Lower lobe of right lung (tissue), 2 donors: ENCODE results near the gene GLUD1. TPM values are rescaled to one million over a fixed set of nuclear protein-coding genes. Genes with fewer than 3 reads are reported as not detected.
"Not testable (repeated sequence)": the region's sequence is repeated elsewhere in the genome, so short reads cannot be mapped to it uniquely, and the experiment has no call there.

Experiments
- ATAC-seq, 2 donors: fragments of 200-7000 bp; cut with Tn5 transposase; one replicate each; pipeline ENCODE4 v1.9.1; 2020 to 2022; ENCODE audit warnings: mild to moderate bottlenecking in 2 of 2, moderate library complexity in 2 of 2
- DNase-seq: peaks from one replicate; pipeline ENCODE4 v3.0.0-alpha.2; 2020
- H3K27ac ChIP-seq: fragments of 200-600 bp; one replicate; pipeline ENCODE4 v1.8.0; 2022
- H3K27me3 ChIP-seq: fragments of 200-600 bp; one replicate; pipeline ENCODE4 v1.8.0; 2022; ENCODE audit warnings: low read depth
- H3K36me3 ChIP-seq: fragments of 200-600 bp; one replicate; pipeline ENCODE4 v1.8.0; 2022; ENCODE audit warnings: mild to moderate bottlenecking
- H3K4me1 ChIP-seq: fragments of 200-600 bp; one replicate; pipeline ENCODE4 v1.8.0; 2022
- H3K4me3 ChIP-seq: fragments of 200-600 bp; one replicate; pipeline ENCODE4 v1.8.0; 2022; ENCODE audit warnings: mild to moderate bottlenecking
- H3K9me3 ChIP-seq: fragments of 200-600 bp; one replicate; pipeline ENCODE4 v1.8.0; 2022
- CTCF ChIP-seq: fragments of 200-600 bp; IDR thresholded peaks from one replicate; pipeline ENCODE4 v1.8.0; 2022; ENCODE audit warnings: antibody characterized with exemption, mild to moderate bottlenecking
- intact Hi-C: fragments of 100-400 bp; cut with DNase I; formaldehyde crosslinking; loops from one replicate; pipeline ENCODE4 v1.11.0; 2022
- total RNA-seq: library from RNA; stranded (reverse); fragmentation: NEBNext Ultra II Directional; extraction: Animal tissue kit (Norgen Biotek cat#: 25700); gene quantifications from one replicate; pipeline ENCODE4 v1.2.1, GENCODE V29; 2021
- donor health status: DM: no; HTN: yes; CAD: no; lungs with severe emphysema.

GLUD1 gene
- total RNA-seq, 1 donor from 2014 or later: 125 TPM

GRCh38 chr10:87014986-87015716 lies 79.5 kb downstream of the GLUD1 start:
- H3K27me3 ChIP-seq, ATAC-seq, H3K27ac ChIP-seq, H3K4me3 ChIP-seq, H3K9me3 ChIP-seq, intact Hi-C loops, DNase-seq, H3K4me1 ChIP-seq, H3K36me3 ChIP-seq: not testable (repeated sequence)

GRCh38 chr10:87013528-87013927 lies 81.1 kb downstream of the GLUD1 start:
- H3K9me3 ChIP-seq, ATAC-seq, intact Hi-C loops, H3K27ac ChIP-seq, H3K27me3 ChIP-seq, H3K4me3 ChIP-seq, H3K36me3 ChIP-seq, H3K4me1 ChIP-seq, DNase-seq: not testable (repeated sequence)

- ATAC-seq, H3K27me3 ChIP-seq, intact Hi-C loops, H3K9me3 ChIP-seq, DNase-seq, H3K4me1 ChIP-seq, H3K4me3 ChIP-seq, H3K36me3 ChIP-seq, H3K27ac ChIP-seq: not testable (repeated sequence)
Measured at GRCh38 chr10:87009134-87009696, 85.4 kb downstream of the GLUD1 start.

- H3K4me1 ChIP-seq, H3K27me3 ChIP-seq, ATAC-seq, H3K9me3 ChIP-seq, H3K36me3 ChIP-seq, H3K27ac ChIP-seq, intact Hi-C loops, DNase-seq, H3K4me3 ChIP-seq: not testable (repeated sequence)
Measured at GRCh38 chr10:87008303-87008702, 86.3 kb downstream of the GLUD1 start.

GRCh38 chr10:87007674-87008073 lies 87.0 kb downstream of the GLUD1 start:
- H3K36me3 ChIP-seq, ATAC-seq, H3K4me1 ChIP-seq, H3K27ac ChIP-seq, DNase-seq, intact Hi-C loops, H3K27me3 ChIP-seq, H3K9me3 ChIP-seq, H3K4me3 ChIP-seq: not testable (repeated sequence)

GRCh38 chr10:87007124-87007523 lies 87.5 kb downstream of the GLUD1 start:
- intact Hi-C loops, ATAC-seq, H3K9me3 ChIP-seq, H3K4me1 ChIP-seq, H3K27ac ChIP-seq, DNase-seq, H3K27me3 ChIP-seq, H3K4me3 ChIP-seq, H3K36me3 ChIP-seq: not testable (repeated sequence)

- ATAC-seq (no peak), DNase-seq (no peak)
- intact Hi-C loops: no loop called here
- H3K4me3 ChIP-seq: no peak overlapping the region
- H3K36me3 ChIP-seq: peaks cover 2% of the 10 kb centered on the region
- H3K27ac ChIP-seq: no peak overlapping the region
- H3K4me1 ChIP-seq: no peaks in the 10 kb centered on the region
- H3K27me3 ChIP-seq: no peaks in the 10 kb centered on the region
- TF ChIP-seq CTCF: no peak
- H3K9me3 ChIP-seq: no peaks in the 10 kb centered on the region
Measured at GRCh38 chr10:87000491-87000890, 94.2 kb downstream of the GLUD1 start.

Other genes with a start within 250 kb of the GLUD1 start
- 53.1 TPM for gene MMRN2, start 137.2 kb downstream of the GLUD1 start, total RNA-seq
- 25.0 TPM for gene SNCG, start 136.2 kb downstream of the GLUD1 start, total RNA-seq
- 158 TPM for gene ADIRF, start 126.4 kb downstream of the GLUD1 start, total RNA-seq
- not detected for gene FAM25A, start 74.5 kb downstream of the GLUD1 start, total RNA-seq
- gene SHLD2, start 363 bp upstream of the GLUD1 start, total RNA-seq: 23.2 TPM
- 2.3 TPM for gene NUTM2A, start 130.6 kb upstream of the GLUD1 start, total RNA-seq